Activated T-cell treated with anti-CD3 and anti-CD28 coated beads, Interleukin-2, amount 50 U/mL, for 72 hours (primary cell): ENCODE results near the gene NUBPL. TPM values are rescaled to one million over a fixed set of nuclear protein-coding genes. Genes with fewer than 3 reads are reported as not detected.

Experiments
- ATAC-seq, 2 donors: fragments of 150-1000 bp; cut with Tn5 transposase; replicated peaks in 1 of 2; 2 replicates each; pipeline ENCODE4 v1.10.0; 2021; ENCODE audit warnings: moderate library complexity in 2 of 2, mild to moderate bottlenecking in 1 of 2
- DNase-seq, 2 donors: peaks; one replicate each; pipeline ENCODE4 v3.0.0; 2021 to 2022; ENCODE audit warnings: mixed read lengths in 1 of 2
- H3K27ac Mint-ChIP-seq: one replicate; pipeline ENCODE4 v1.8.0; 2022; ENCODE audit warnings: mild to moderate bottlenecking, moderate library complexity, mixed read lengths
- H3K27me3 Mint-ChIP-seq: one replicate; pipeline ENCODE4 v1.8.0; 2022; ENCODE audit warnings: low read depth, mixed read lengths
- H3K36me3 Mint-ChIP-seq, 2 donors: one replicate each; pipeline ENCODE4 v1.8.0; 2022; ENCODE audit warnings: mixed read lengths in 2 of 2, mild to moderate bottlenecking in 1 of 2; ENCODE audit not compliant: insufficient read depth in 2 of 2
- H3K4me1 Mint-ChIP-seq: one replicate; pipeline ENCODE4 v1.8.0; 2022; ENCODE audit warnings: low read depth, mixed read lengths
- H3K4me3 Mint-ChIP-seq, 2 donors: one replicate each; pipeline ENCODE4 v1.8.0; 2022; ENCODE audit warnings: mild to moderate bottlenecking in 2 of 2, mixed read lengths in 2 of 2, moderate library complexity in 2 of 2
- H3K9me3 Mint-ChIP-seq, 2 donors: one replicate each; pipeline ENCODE4 v1.8.0; 2022; ENCODE audit warnings: mixed read lengths in 2 of 2
- total RNA-seq, 2 donors: library from RNA; stranded (reverse); gene quantifications; one replicate each; pipeline ENCODE4 v1.2.3, GENCODE V29; 2022

The NUBPL gene
- total RNA-seq, 2 donors from 2014 or later = 7.7 to 9.4 TPM

DNA sequence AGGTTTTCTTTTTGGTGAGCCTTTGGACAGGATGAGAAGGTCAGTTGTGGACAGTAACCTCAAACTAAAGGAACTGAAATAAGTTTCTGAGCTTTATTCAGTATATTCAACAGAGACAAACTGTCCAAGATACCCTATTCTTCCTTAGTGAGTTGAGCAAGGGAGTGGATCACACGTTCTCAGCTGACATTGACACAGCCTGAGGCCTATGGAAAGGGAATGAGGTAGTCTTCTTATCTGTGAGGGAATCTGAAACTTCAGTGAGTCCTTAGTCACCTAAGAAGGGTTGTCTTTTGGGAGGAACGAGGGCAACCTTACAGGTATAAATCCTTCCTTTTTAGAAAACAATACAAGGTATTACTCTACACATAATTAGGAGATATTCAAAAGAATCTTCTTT, 5.0 kb upstream of the NUBPL start:
- peaks cover 10% of the 10 kb centered on the region for H3K4me1 Mint-ChIP-seq
- no peak overlapping the region for H3K4me3 Mint-ChIP-seq
- H3K36me3 Mint-ChIP-seq = peaks cover 0 to 6% of the 10 kb centered on the region in 2 donors
- DNase-seq = no peak
- no peak for ATAC-seq
- no peak overlapping the region for H3K27ac Mint-ChIP-seq
- peaks cover 12% of the 10 kb centered on the region for H3K27me3 Mint-ChIP-seq
- H3K9me3 Mint-ChIP-seq = peaks cover 0 to 3% of the 10 kb centered on the region in 2 donors

GRCh38 chr14:31559939-31560338, 1.3 kb upstream of the NUBPL start:
- DNase-seq = no peak
- Mint-ChIP-seq H3K9me3 (peaks cover 0 to 3% of the 10 kb centered on the region in 2 donors), H3K36me3 (peaks cover 0 to 7% of the 10 kb centered on the region in 2 donors), H3K4me1 (peaks cover 31% of the 10 kb centered on the region), H3K27me3 (peaks cover 4% of the 10 kb centered on the region), H3K4me3 (no peak overlapping the region), H3K27ac (peak overlapping the region; percentile 98)
- ATAC-seq = no peak

GRCh38 chr14:31560759-31561154, 447 bp upstream of the NUBPL start:
- DNase-seq = no peak
- Mint-ChIP-seq H3K27me3 (no peaks in the 10 kb centered on the region), H3K27ac (peak overlapping the region; percentile 98), H3K36me3 (peaks cover 0 to 7% of the 10 kb centered on the region in 2 donors), H3K4me1 (peaks cover 31% of the 10 kb centered on the region), H3K4me3 (peak overlapping the region; percentile 98 to 99), H3K9me3 (peaks cover 0 to 3% of the 10 kb centered on the region in 2 donors)
- ATAC-seq = peak; percentile 30 to 46

GRCh38 chr14:31564194-31564593, 3.0 kb downstream of the NUBPL start:
- DNase-seq (no peak), ATAC-seq (no peak)
- Mint-ChIP-seq H3K27ac (no peak overlapping the region), H3K27me3 (no peaks in the 10 kb centered on the region), H3K4me3 (no peak overlapping the region), H3K36me3 (peaks cover 5 to 7% of the 10 kb centered on the region in 2 donors), H3K4me1 (peaks cover 46% of the 10 kb centered on the region), H3K9me3 (peaks cover 0 to 3% of the 10 kb centered on the region in 2 donors)

- H3K27ac Mint-ChIP-seq = no peak overlapping the region
- no peaks in the 10 kb centered on the region for H3K27me3 Mint-ChIP-seq
- H3K9me3 Mint-ChIP-seq = no peaks in the 10 kb centered on the region
- peaks cover 38% of the 10 kb centered on the region for H3K4me1 Mint-ChIP-seq
- ATAC-seq (no peak), DNase-seq (no peak)
- no peak overlapping the region for H3K4me3 Mint-ChIP-seq
- peaks cover 0 to 5% of the 10 kb centered on the region in 2 donors for H3K36me3 Mint-ChIP-seq
Measured at GRCh38 chr14:31566456-31566855, 5.3 kb downstream of the NUBPL start.

DNA sequence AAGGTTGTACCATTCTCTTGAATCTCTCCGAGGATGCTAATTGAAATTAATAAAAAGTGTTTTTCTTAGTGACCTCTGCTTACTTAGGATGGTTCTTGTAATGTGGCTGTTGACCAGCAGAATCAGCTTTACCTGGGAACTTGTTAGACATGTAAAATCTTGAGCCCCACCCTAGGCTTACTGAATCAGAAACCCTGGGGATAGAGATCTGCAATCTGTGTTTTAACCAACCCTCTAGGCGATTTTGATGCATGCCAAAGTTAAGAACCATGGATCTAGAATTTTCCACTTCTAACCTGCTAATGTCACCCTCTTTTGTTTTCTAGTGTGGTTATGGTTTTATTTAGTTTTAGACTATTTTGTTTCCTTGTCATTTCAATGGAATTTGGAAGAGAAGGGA, 6.5 kb downstream of the NUBPL start:
- Mint-ChIP-seq H3K4me1 (peaks cover 31% of the 10 kb centered on the region), H3K36me3 (peaks cover 0 to 5% of the 10 kb centered on the region in 2 donors), H3K9me3 (no peaks in the 10 kb centered on the region), H3K4me3 (no peak overlapping the region), H3K27ac (peak overlapping the region; percentile 61), H3K27me3 (no peaks in the 10 kb centered on the region)
- DNase-seq (no peak), ATAC-seq (no peak)

DNA sequence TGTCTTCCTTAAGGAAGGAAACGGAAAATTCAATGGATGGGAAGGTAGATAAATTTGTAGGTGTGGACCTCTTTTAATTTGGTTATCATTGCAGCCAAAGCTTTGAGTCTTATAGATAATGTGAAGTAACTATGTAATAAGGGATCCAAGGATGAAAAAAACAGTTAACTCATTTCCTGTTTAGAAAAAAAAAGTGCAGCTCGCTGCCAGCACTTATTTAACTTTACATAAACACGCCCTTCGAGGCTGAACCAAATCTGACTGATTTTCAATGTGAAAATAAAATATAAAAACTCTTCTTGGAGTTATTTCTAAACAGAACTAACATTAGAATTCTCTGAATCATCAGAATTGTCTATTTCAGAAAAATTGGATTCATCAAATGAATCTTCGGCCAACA, 7.0 kb downstream of the NUBPL start:
- no peaks in the 10 kb centered on the region for H3K27me3 Mint-ChIP-seq
- peaks cover 0 to 5% of the 10 kb centered on the region in 2 donors for H3K36me3 Mint-ChIP-seq
- H3K27ac Mint-ChIP-seq = peak overlapping the region; percentile 42
- no peak overlapping the region for H3K4me3 Mint-ChIP-seq
- peaks cover 27% of the 10 kb centered on the region for H3K4me1 Mint-ChIP-seq
- ATAC-seq (no peak), DNase-seq (no peak)
- H3K9me3 Mint-ChIP-seq = no peaks in the 10 kb centered on the region

DNA sequence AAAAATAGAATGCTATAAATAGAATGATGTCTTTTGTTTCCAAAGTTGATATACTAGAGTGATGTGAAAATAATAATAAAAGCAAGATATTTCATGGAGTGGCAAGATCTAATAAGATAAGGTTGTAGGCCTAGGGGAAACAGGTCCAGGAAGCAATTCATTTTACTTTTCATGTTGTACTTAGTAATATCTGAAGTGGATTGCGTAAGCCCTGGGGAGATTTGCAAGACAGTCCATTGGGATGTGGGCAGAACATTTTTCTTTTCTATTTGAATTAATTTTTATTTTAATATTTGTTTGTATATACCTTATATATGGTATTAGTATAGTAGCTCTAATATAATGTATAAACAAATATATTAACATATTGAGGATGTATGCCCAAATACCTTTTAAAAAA, 7.5 kb downstream of the NUBPL start:
- Mint-ChIP-seq H3K4me1 (peaks cover 25% of the 10 kb centered on the region), H3K4me3 (no peak overlapping the region), H3K27ac (peak overlapping the region; percentile 38), H3K36me3 (peaks cover 0 to 5% of the 10 kb centered on the region in 2 donors), H3K27me3 (no peaks in the 10 kb centered on the region), H3K9me3 (no peaks in the 10 kb centered on the region)
- no peak for ATAC-seq
- no peak for DNase-seq

GRCh38 chr14:31572955-31573354, 11.8 kb downstream of the NUBPL start:
- no peak for ATAC-seq
- H3K4me3 Mint-ChIP-seq = no peak overlapping the region
- no peaks in the 10 kb centered on the region for H3K9me3 Mint-ChIP-seq

DNA sequence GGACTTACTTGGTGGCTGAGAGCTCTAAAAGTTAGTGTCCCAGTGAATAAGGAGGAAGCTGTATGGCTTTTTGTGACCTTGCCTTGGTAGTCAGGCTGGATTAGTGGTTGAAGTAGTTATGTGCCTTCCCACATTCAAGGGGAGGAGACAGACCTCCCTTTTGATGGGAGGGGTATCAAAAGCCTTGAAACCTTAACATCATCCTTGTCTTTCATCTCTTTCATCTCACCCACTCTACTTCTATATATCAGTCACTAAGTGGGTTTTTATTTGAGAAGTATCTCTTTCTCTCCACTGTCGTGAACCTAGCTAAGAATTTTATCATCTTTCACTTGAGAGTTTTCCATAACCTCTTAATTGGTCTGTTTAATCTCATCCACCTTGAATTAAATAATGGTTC, 15.7 kb downstream of the NUBPL start:
- H3K27me3 Mint-ChIP-seq = no peaks in the 10 kb centered on the region
- peaks cover 0 to 5% of the 10 kb centered on the region in 2 donors for H3K36me3 Mint-ChIP-seq
- DNase-seq (no peak), ATAC-seq (peak; percentile 42 to 45)
- H3K4me1 Mint-ChIP-seq = peaks cover 27% of the 10 kb centered on the region
- H3K27ac Mint-ChIP-seq = no peak overlapping the region
- no peak overlapping the region for H3K4me3 Mint-ChIP-seq
- H3K9me3 Mint-ChIP-seq = no peaks in the 10 kb centered on the region

More at GRCh38 chr14:31572955-31573354, 11.8 kb downstream of the NUBPL start:
- no peaks in the 10 kb centered on the region for H3K27me3 Mint-ChIP-seq
- no peak for DNase-seq
- peaks cover 31% of the 10 kb centered on the region for H3K4me1 Mint-ChIP-seq
- H3K27ac Mint-ChIP-seq = no peak overlapping the region
- peaks cover 0 to 7% of the 10 kb centered on the region in 2 donors for H3K36me3 Mint-ChIP-seq

DNA sequence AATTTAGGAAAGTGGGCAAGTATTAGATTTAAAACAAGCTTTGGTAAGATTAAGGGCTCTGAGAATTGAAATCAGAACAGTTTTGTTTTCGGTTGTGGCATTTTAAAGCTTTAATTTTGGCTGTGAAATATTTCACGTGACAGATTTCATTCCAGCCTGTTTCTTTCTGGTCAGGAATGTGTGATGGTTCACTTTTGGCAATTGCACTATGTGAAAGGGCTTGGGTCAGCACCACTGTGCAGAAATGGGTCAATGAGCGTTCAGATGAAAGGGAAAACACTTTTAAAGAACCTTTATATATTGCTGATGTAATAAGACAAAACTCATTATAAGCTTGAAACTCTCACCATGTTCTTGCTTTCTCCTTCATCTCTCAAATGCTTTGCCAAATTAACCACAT, 17.1 kb downstream of the NUBPL start:
- Mint-ChIP-seq H3K27ac (peak overlapping the region; percentile 43), H3K4me1 (peaks cover 27% of the 10 kb centered on the region), H3K4me3 (no peak overlapping the region), H3K27me3 (no peaks in the 10 kb centered on the region), H3K36me3 (peaks cover 0 to 5% of the 10 kb centered on the region in 2 donors), H3K9me3 (no peaks in the 10 kb centered on the region)
- DNase-seq (no peak), ATAC-seq (no peak)

GRCh38 chr14:31578792-31579501, 17.7 kb downstream of the NUBPL start:
- Mint-ChIP-seq H3K27ac (peak overlapping the region; percentile 43), H3K4me1 (peaks cover 27% of the 10 kb centered on the region), H3K36me3 (peaks cover 0 to 5% of the 10 kb centered on the region in 2 donors), H3K9me3 (no peaks in the 10 kb centered on the region), H3K4me3 (no peak overlapping the region), H3K27me3 (no peaks in the 10 kb centered on the region)
- DNase-seq (no peak), ATAC-seq (no peak)

GRCh38 chr14:31580234-31580633, 19.0 kb downstream of the NUBPL start:
- no peaks in the 10 kb centered on the region for H3K27me3 Mint-ChIP-seq
- H3K9me3 Mint-ChIP-seq = no peaks in the 10 kb centered on the region
- peaks cover under 1 to 5% of the 10 kb centered on the region in 2 donors for H3K36me3 Mint-ChIP-seq
- H3K4me1 Mint-ChIP-seq = peaks cover 27% of the 10 kb centered on the region
- ATAC-seq = no peak
- DNase-seq = no peak
- H3K4me3 Mint-ChIP-seq = no peak overlapping the region
- H3K27ac Mint-ChIP-seq = no peak overlapping the region

- H3K27ac Mint-ChIP-seq = no peak overlapping the region
- H3K36me3 Mint-ChIP-seq = peaks cover 0 to 3% of the 10 kb centered on the region in 2 donors
- no peaks in the 10 kb centered on the region for H3K9me3 Mint-ChIP-seq
- H3K4me1 Mint-ChIP-seq = peaks cover 15% of the 10 kb centered on the region
- no peak for DNase-seq
- no peak for ATAC-seq
- H3K27me3 Mint-ChIP-seq = no peaks in the 10 kb centered on the region
- H3K4me3 Mint-ChIP-seq = no peak overlapping the region
Measured at GRCh38 chr14:31582286-31582691, 21.1 kb downstream of the NUBPL start.
